Measurements from ENCODE around the gene TUSC1. TPM values are rescaled to one million over a fixed set of nuclear protein-coding genes. Genes with fewer than 3 reads are reported as not detected.

Gene TUSC1
- total and polyA plus RNA-seq, 2 of the 8 experiments (the other 6 are each of a cell fraction or from before 2014, with no cell fraction given), result 4.3 to 4.6 TPM

- H2BK12ac ChIP-seq (ENCODE audit: low read depth, low read length), result no peak overlapping the region
- H3K14ac ChIP-seq (ENCODE audit: insufficient read length), result no peak overlapping the region
- H3K18ac ChIP-seq (ENCODE audit: extremely low read depth, low read length), result no peak overlapping the region
- no peak overlapping the region for H2BK15ac ChIP-seq (ENCODE audit: low read length)
- ChIA-PET CTCF (ENCODE audit: partially characterized antibody) (interaction anchor here (0.9 kb wide), 1 partner anchor 9 kb away, joined by 4 read pairs; no protein-coding TSS in a partner anchor), POLR2A (ENCODE audit: partially characterized antibody) (no interaction called here)
- no peak overlapping the region for H3K9ac ChIP-seq (replicated peaks in 1 of 4; ENCODE audit: extremely low read depth in 1 of 4, low read depth in 3 of 4, low read length in 3 of 4)
- H3K23ac ChIP-seq (ENCODE audit: insufficient read length), result no peak overlapping the region
- no peaks in the 10 kb centered on the region for H3K9me3 ChIP-seq (ENCODE audit: insufficient read depth in 2 of 2, low read depth in 1 of 2, low read length in 1 of 2)
- H4K20me1 ChIP-seq (replicated peaks in 1 of 2; ENCODE audit: control insufficient read depth in 1 of 2, insufficient read depth in 2 of 2, low read length in 2 of 2), result no peaks in the 10 kb centered on the region
- no peak overlapping the region for H4K91ac ChIP-seq (replicated peaks; ENCODE audit: insufficient read length, low read length)
- no peaks in the 10 kb centered on the region for H3K23me2 ChIP-seq (ENCODE audit: low read depth, low read length)
- H3K4me1 ChIP-seq (replicated peaks in 1 of 4; ENCODE audit: control insufficient read depth in 3 of 4, insufficient read depth in 4 of 4, low read length in 3 of 4), result no peaks in the 10 kb centered on the region
- H3K4me3 ChIP-seq (ENCODE audit: extremely low read depth in 1 of 4, insufficient read depth in 2 of 4, low read depth in 3 of 4, low read length in 4 of 4), result no peak overlapping the region
- no peak overlapping the region for H2BK5ac ChIP-seq (ENCODE audit: low read depth, low read length)
- H4K8ac ChIP-seq (ENCODE audit: extremely low read depth, insufficient read depth, low read length), result no peak overlapping the region
- no peak overlapping the region for H4K5ac ChIP-seq (ENCODE audit: insufficient read length, low read depth, low read length)
- WGBS, 2 experiments (ENCODE audit: extremely low coverage in 1 of 2, insufficient coverage in 1 of 2, insufficient read length in 1 of 2, insufficient replicate concordance in 2 of 2, low coverage in 1 of 2, low lambda C conversion rate in 2 of 2, missing lambda C conversion rate in 1 of 2), result 97% methylated on average over 3 of the region's 3 CpGs; no CpG with 5 or more reads in 1 of the 2 experiments
- no peaks in the 10 kb centered on the region for H3K27me3 ChIP-seq (replicated peaks in 1 of 4; ENCODE audit: control insufficient read depth in 3 of 4, extremely low read depth in 1 of 4, insufficient read depth in 3 of 4, low read length in 3 of 4)
- H2BK120ac ChIP-seq (replicated peaks; ENCODE audit: low read depth, low read length), result no peak overlapping the region
- H3K36me3 ChIP-seq (ENCODE audit: control insufficient read depth in 2 of 4, insufficient read depth in 4 of 4, low read length in 3 of 4), result no peaks in the 10 kb centered on the region
- no peak overlapping the region for H2AK5ac ChIP-seq (ENCODE audit: low read depth, low read length)
- FAIRE-seq (no peak), DNase-seq (ENCODE audit: low read depth in 1 of 2, low spot score in 2 of 2) (no peak)
- H3K79me1 ChIP-seq (ENCODE audit: low read depth, low read length), result no peaks in the 10 kb centered on the region
- H3K56ac ChIP-seq (replicated peaks; ENCODE audit: insufficient read length, low read depth, low read length), result no peak overlapping the region
- no peaks in the 10 kb centered on the region for H3K79me2 ChIP-seq (ENCODE audit: control insufficient read depth in 1 of 2, insufficient read depth in 2 of 2, low read length in 2 of 2)
- H3K4ac ChIP-seq (replicated peaks; ENCODE audit: insufficient read length, low read depth, low read length), result no peak overlapping the region
- H3K27ac ChIP-seq (ENCODE audit: low read depth, low read length), result no peak overlapping the region
- H3K4me2 ChIP-seq (ENCODE audit: insufficient read depth in 1 of 2, low read depth in 2 of 2, low read length in 2 of 2), result no peak overlapping the region
- H2AFZ ChIP-seq (ENCODE audit: low read length), result no peak overlapping the region
- no peak overlapping the region for H2BK20ac ChIP-seq (ENCODE audit: low read length)
- TF ChIP-seq HDAC2 (IDR thresholded peaks at IDR 0.05; ENCODE audit: borderline replicate concordance in 1 of 2, low read depth in 2 of 2, low read length in 2 of 2) (no peak), CHD2 (IDR thresholded peaks at IDR 0.05; ENCODE audit: low read length) (no peak), EZH2 (IDR thresholded peaks at IDR 0.05; ENCODE audit: low read depth, low read length, severe bottlenecking) (no peak), SIRT6 (IDR thresholded peaks at IDR 0.05; ENCODE audit: low read length) (no peak), BRCA1 (IDR thresholded peaks at IDR 0.05; ENCODE audit: low read depth, low read length) (no peak), FOSL1 (IDR thresholded peaks at IDR 0.05; ENCODE audit: insufficient read depth, low read depth, low read length) (no peak), BACH1 (IDR thresholded peaks at IDR 0.05; ENCODE audit: low read length) (no peak), EP300 (IDR thresholded peaks at IDR 0.05; ENCODE audit: borderline replicate concordance in 1 of 2, low read depth in 2 of 2, low read length in 2 of 2) (no peak), YY1 (IDR thresholded peaks at IDR 0.05; ENCODE audit: low read depth, low read length) (no peak), CTCF (IDR thresholded peaks at IDR 0.05; ENCODE audit: control extremely low read depth in 1 of 3, insufficient read depth in 1 of 3, low read depth in 1 of 3, low read length in 3 of 3) (no peak), SP2 (IDR thresholded peaks at IDR 0.05; ENCODE audit: low read length) (no peak), MAX (IDR thresholded peaks at IDR 0.05) (no peak)
These were observed 46.2 kb upstream of the TUSC1 start for GRCh38 chr9:25724424-25724823.
